ENCODE results near the gene FCGBP. TPM values are rescaled to one million over a fixed set of nuclear protein-coding genes. Genes with fewer than 3 reads are reported as not detected.
"Not testable (repeated sequence)": the region's sequence is repeated elsewhere in the genome, so short reads cannot be mapped to it uniquely, and the experiment has no call there.

The FCGBP gene
- total and polyA plus RNA-seq, 9 donors, result 2.2 to 290 (median 41.0) TPM

GRCh38 chr19:39913682-39914333 lies 20.6 kb downstream of the FCGBP start:
- Histone ChIP-seq H3K36me3 (no peaks in the 10 kb centered on the region), H3K27ac (no peak overlapping the region), H3K9me3 (no peaks in the 10 kb centered on the region), H3K4me3 (no peak overlapping the region), H3K4me1 (ENCODE audit: insufficient read depth) (no peaks in the 10 kb centered on the region), H3K27me3 (no peaks in the 10 kb centered on the region)
- DNase-seq, result no peak
- intact Hi-C loops (cut with DNase I), result no loop called here
- no peak for TF ChIP-seq CTCF (IDR thresholded peaks at IDR 0.05)
- TF ChIP-seq POLR2A (IDR thresholded peaks at IDR 0.05), result no peak
- no peak for TF ChIP-seq EP300 (IDR thresholded peaks at IDR 0.05)
- WGBS, 3 donors, result 83 to 91% (median 84%) methylated on average over 20 of the region's 20 CpGs

- DNase-seq, result no peak
- H3K4me3 ChIP-seq, result no peak overlapping the region
- H3K27ac ChIP-seq, result no peak overlapping the region
- TF ChIP-seq CTCF (IDR thresholded peaks at IDR 0.05) (no peak), POLR2A (IDR thresholded peaks at IDR 0.05) (no peak), EP300 (IDR thresholded peaks at IDR 0.05) (no peak)
- no peaks in the 10 kb centered on the region for H3K27me3 ChIP-seq
- WGBS, 3 donors, result 72 to 77% (median 73%) methylated on average over 6 of the region's 6 CpGs
- no peaks in the 10 kb centered on the region for H3K4me1 ChIP-seq (ENCODE audit: insufficient read depth)
- H3K9me3 ChIP-seq, result no peaks in the 10 kb centered on the region
- intact Hi-C loops (cut with DNase I), result no loop called here
- H3K36me3 ChIP-seq, result no peaks in the 10 kb centered on the region
These were observed 25.6 kb downstream of the FCGBP start for GRCh38 chr19:39908803-39909202.

- no peak overlapping the region for H3K27ac ChIP-seq
- WGBS, 3 donors, result 87 to 89% (median 89%) methylated on average over 5 of the region's 5 CpGs
- no peak for DNase-seq
- H3K4me1 ChIP-seq (ENCODE audit: insufficient read depth), result no peaks in the 10 kb centered on the region
- no peaks in the 10 kb centered on the region for H3K9me3 ChIP-seq
- intact Hi-C loops (cut with DNase I), result no loop called here
- no peak overlapping the region for H3K4me3 ChIP-seq
- TF ChIP-seq CTCF (IDR thresholded peaks at IDR 0.05) (no peak), EP300 (IDR thresholded peaks at IDR 0.05) (no peak), POLR2A (IDR thresholded peaks at IDR 0.05) (no peak)
- no peaks in the 10 kb centered on the region for H3K27me3 ChIP-seq
- no peaks in the 10 kb centered on the region for H3K36me3 ChIP-seq
These were observed 27.4 kb downstream of the FCGBP start for GRCh38 chr19:39906820-39907611.

- no peaks in the 10 kb centered on the region for H3K36me3 ChIP-seq
- H3K4me1 ChIP-seq (ENCODE audit: insufficient read depth), result no peaks in the 10 kb centered on the region
- 88 to 90% (median 88%) methylated on average over 8 of the region's 8 CpGs for WGBS, 3 donors
- no peak for DNase-seq
- H3K27me3 ChIP-seq, result no peaks in the 10 kb centered on the region
- intact Hi-C loops (cut with DNase I), result no loop called here
- no peak overlapping the region for H3K4me3 ChIP-seq
- TF ChIP-seq POLR2A (IDR thresholded peaks at IDR 0.05), result no peak
- TF ChIP-seq CTCF (IDR thresholded peaks at IDR 0.05), result no peak
- no peak for TF ChIP-seq EP300 (IDR thresholded peaks at IDR 0.05)
- H3K27ac ChIP-seq, result no peak overlapping the region
- no peaks in the 10 kb centered on the region for H3K9me3 ChIP-seq
These were observed 28.2 kb downstream of the FCGBP start for GRCh38 chr19:39906283-39906682.

- H3K27ac ChIP-seq; H3K4me1 ChIP-seq (ENCODE audit: insufficient read depth); H3K36me3 ChIP-seq; H3K4me3 ChIP-seq; H3K27me3 ChIP-seq; H3K9me3 ChIP-seq; DNase-seq; intact Hi-C loops (cut with DNase I): not testable (repeated sequence)
- WGBS, 3 donors, result 14 to 28% (median 14%) methylated on average over 2 to 4 of the region's 8 CpGs
These were observed 30.8 kb downstream of the FCGBP start for GRCh38 chr19:39903486-39904091.

- DNase-seq; H3K9me3 ChIP-seq; H3K27me3 ChIP-seq; H3K4me3 ChIP-seq; H3K27ac ChIP-seq; intact Hi-C loops (cut with DNase I); H3K4me1 ChIP-seq (ENCODE audit: insufficient read depth); H3K36me3 ChIP-seq: not testable (repeated sequence)
- WGBS, 3 donors, result 74 to 87% (median 85%) methylated on average over 4 to 15 of the region's 15 CpGs
These were observed 32.1 kb downstream of the FCGBP start for GRCh38 chr19:39902326-39902725.

GRCh38 chr19:39901681-39902080 lies 32.8 kb downstream of the FCGBP start:
- 78 to 100% (median 87%) methylated on average over 1 to 6 of the region's 7 CpGs for WGBS, 3 donors
- H3K27ac ChIP-seq; H3K9me3 ChIP-seq; H3K4me1 ChIP-seq (ENCODE audit: insufficient read depth); H3K36me3 ChIP-seq; H3K27me3 ChIP-seq; DNase-seq; intact Hi-C loops (cut with DNase I); H3K4me3 ChIP-seq: not testable (repeated sequence)
